GM21737 (cell line): ENCODE measurements around the gene ZNF891.

Experiments
- ATAC-seq: cut with Tn5 transposase; IDR thresholded peaks from one replicate; pipeline ENCODE4 v1.9.1; 2021; ENCODE audit warnings: mild to moderate bottlenecking, moderate library complexity; ENCODE audit not compliant: unreplicated experiment

ZNF891 gene

GRCh38 chr12:133063556-133063955, 66.5 kb downstream of the ZNF891 start:
- no peak for ATAC-seq

- ATAC-seq, result no peak
Observed at GRCh38 chr12:133061954-133062353, 68.1 kb downstream of the ZNF891 start.

- ATAC-seq, result no peak
Observed at GRCh38 chr12:133058203-133059113, 71.6 kb downstream of the ZNF891 start.

- ATAC-seq, result no peak
Observed at GRCh38 chr12:133057446-133057845, 72.6 kb downstream of the ZNF891 start.
